HepG2 (cell line): ENCODE data around the gene BCAS1. TPM values are rescaled to one million over a fixed set of nuclear protein-coding genes. Genes with fewer than 3 reads are reported as not detected.

Source experiments
- ATAC-seq: fragments of 200-7000 bp; cut with Tn5 transposase; 3 replicates; pipeline ENCODE4 v1.9.1; 2020; ENCODE audit warnings: mild to moderate bottlenecking, moderate library complexity
- BruUV-seq: library from RNA; stranded (reverse); fragments of 400-500 nt; replicated peaks from 2 replicates; lab custom pipeline; 2021; lab: Mats Ljungman, UMichigan
- CTCF ChIA-PET: fragments of 300-600 bp; formaldehyde crosslinking; extraction: SDS; loops from one replicate; lab custom pipeline; 2021; ENCODE audit warnings: low total read pairs, inconsistent platforms, low intra/inter-chr PET ratio; lab: Yijun Ruan, JAX
- POLR2A ChIA-PET: fragments of 350-600 bp; sonication (Branson Sonifier 250); formaldehyde crosslinking; loops from one replicate; lab custom pipeline; 2020; ENCODE audit warnings: antibody characterized with exemption, inconsistent platforms; lab: Yijun Ruan, JAX
- DNase-seq: peaks from one replicate; pipeline ENCODE4 v3.0.0-alpha.2; 2015; ENCODE audit warnings: low spot score
- FAIRE-seq: peaks from 3 replicates; lab custom pipeline; 2011; peaks lifted over from hg19 to GRCh38; lab: Jason Lieb, UNC
- H2AFZ ChIP-seq: one replicate; pipeline ENCODE4 v1.6.1; 2011; ENCODE audit warnings: low read length, inconsistent platforms
- H3K27ac ChIP-seq: fragments of 300-600 bp; 3 replicates; pipeline ENCODE4 v1.8.0; 2011; ENCODE audit warnings: mixed run types, mild to moderate bottlenecking, mixed read lengths, low read length, inconsistent platforms; ENCODE audit not compliant: insufficient read depth; ENCODE audit errors: extremely low read length
- H3K27me3 ChIP-seq, 2 experiments: fragments of 200-600 bp in 1 of 2; 2 replicates in 1 of 2; 3 replicates in 1 of 2; pipeline versions ENCODE4 v1.6.0 to v1.8.0; 2011; ENCODE audit warnings: low read length in 2 of 2, mild to moderate bottlenecking in 2 of 2, moderate library complexity in 2 of 2, inconsistent platforms in 1 of 2; ENCODE audit not compliant: insufficient read depth in 2 of 2, control insufficient read depth in 1 of 2
- H3K36me3 ChIP-seq, 2 experiments: fragments of 200-600 bp in 1 of 2; replicated peaks in 1 of 2; 2 replicates in 1 of 2; 3 replicates in 1 of 2; pipeline versions ENCODE4 v1.5.1 to v1.8.0; 2011; ENCODE audit warnings: low read length in 2 of 2, inconsistent platforms in 1 of 2; ENCODE audit not compliant: insufficient read depth in 2 of 2, control insufficient read depth in 1 of 2
- H3K4me1 ChIP-seq: 2 replicates; pipeline ENCODE4 v1.5.1; 2012; ENCODE audit warnings: low read length, inconsistent platforms; ENCODE audit not compliant: insufficient read depth
- H3K4me2 ChIP-seq: 2 replicates; pipeline ENCODE4 v1.6.0; 2011; ENCODE audit warnings: low read depth, low read length, inconsistent platforms
- H3K4me3 ChIP-seq, 3 experiments: fragments of 200-600 bp in 1 of 3; sonication (generic), shearing (Covaris generic) in 1 of 3; replicated peaks in 1 of 3; 2 replicates each; pipeline ENCODE4 v1.5.1; 2011 to 2016; ENCODE audit warnings: low read length in 3 of 3, inconsistent platforms in 2 of 3, low read depth in 2 of 3, mild to moderate bottlenecking in 2 of 3, control low read depth in 1 of 3, mixed read lengths in 1 of 3; ENCODE audit not compliant: insufficient read depth in 1 of 3
- H3K79me2 ChIP-seq: one replicate; pipeline ENCODE4 v1.6.1; 2011; ENCODE audit warnings: low read length, inconsistent platforms; ENCODE audit not compliant: insufficient read depth
- H3K9ac ChIP-seq: 2 replicates; pipeline ENCODE4 v1.6.0; 2011; ENCODE audit warnings: mild to moderate bottlenecking, low read depth, low read length, inconsistent platforms; ENCODE audit not compliant: insufficient read depth
- H3K9me3 ChIP-seq: 2 replicates; pipeline ENCODE4 v1.5.1; 2012; ENCODE audit warnings: mild to moderate bottlenecking, low read length
- H4K20me1 ChIP-seq: 2 replicates; pipeline ENCODE4 v1.6.0; 2011; ENCODE audit warnings: inconsistent platforms, mild to moderate bottlenecking, low read length, moderate library complexity; ENCODE audit not compliant: insufficient read depth
- LCORL ChIP-seq, 2 experiments: fragments of 450-650 bp in 1 of 2; sonication (generic) in 1 of 2; formaldehyde crosslinking in 1 of 2; IDR thresholded peaks; 2 replicates each; pipeline versions ENCODE4 v1.5.0 to v1.6.1; 2017 to 2020; ENCODE audit warnings: antibody characterized with exemption in 1 of 2, missing genetic modification reagents in 1 of 2
- MAFF ChIP-seq: IDR thresholded peaks from 2 replicates; pipeline ENCODE4 v1.6.1; 2011; ENCODE audit warnings: low read depth, low read length, improper control_type of control experiment
- MAFK ChIP-seq, 2 experiments: IDR thresholded peaks in 1 of 2; conservative IDR thresholded peaks in 1 of 2; 2 replicates each; pipeline ENCODE4 v1.6.1; 2011; ENCODE audit warnings: improper control_type of control experiment in 2 of 2, low read length in 2 of 2
- MBD4 ChIP-seq: IDR thresholded peaks from 2 replicates; pipeline ENCODE4 v1.6.1; 2012; ENCODE audit warnings: low read length, inconsistent platforms, borderline replicate concordance
- REST ChIP-seq, 2 experiments: IDR thresholded peaks; 2 replicates each; pipeline ENCODE4 v1.6.1; 2011 to 2012; ENCODE audit warnings: low read length in 2 of 2, borderline replicate concordance in 1 of 2, low read depth in 1 of 2, mild to moderate bottlenecking in 1 of 2, moderate library complexity in 1 of 2
- ZBTB8A ChIP-seq: sonication (generic); formaldehyde crosslinking; IDR thresholded peaks from 2 replicates; pipeline ENCODE4 v1.4.0; 2020; ENCODE audit warnings: mild to moderate bottlenecking, low read depth, missing genetic modification reagents, borderline replicate concordance
- ZNF503 ChIP-seq: sonication (generic); formaldehyde crosslinking; IDR thresholded peaks from 2 replicates; pipeline ENCODE4 v1.4.0; 2020; ENCODE audit warnings: missing genetic modification reagents
- ZNF710 ChIP-seq: sonication (generic); formaldehyde crosslinking; IDR thresholded peaks from 2 replicates; pipeline ENCODE4 v1.5.0; 2020; ENCODE audit warnings: mild to moderate bottlenecking, missing genetic modification reagents, borderline replicate concordance
- ZSCAN12 ChIP-seq: sonication (generic); formaldehyde crosslinking; IDR thresholded peaks from 2 replicates; pipeline ENCODE4 v1.9.0; 2021; ENCODE audit warnings: mild to moderate bottlenecking, missing genetic modification reagents
- WGBS: methylation state at CpG from one replicate; pipeline ENCODE4 v1.1.6; 2017; ENCODE audit warnings: low lambda C conversion rate; 5-methylcytosine and 5-hydroxymethylcytosine counted together
- in situ Hi-C: cut with HindIII; loops from 2 replicates; pipeline ENCODE4 v1.10.0; 2017; ENCODE audit warnings: low pct_unique_long_range_greater_than_20kb; ENCODE audit not compliant: extremely low pct_ligation_motif_present
- intact Hi-C: fragments of 100-400 bp; cut with micrococcal nuclease; formaldehyde crosslinking; loops from one replicate; pipeline ENCODE4 v1.10.0; 2022; ENCODE audit not compliant: unreplicated experiment
- polyA plus RNA-seq, 8 experiments: library from polyadenylated mRNA; depleted of rRNA in 3 of 8; stranded (reverse) in 7 of 8; unstranded in 1 of 8; fragments of >200 nt; fragmentation: Illumina TruSeq in 4 of 8; extraction: Trizol in 4 of 8; gene quantifications; 2 replicates each; pipeline versions ENCODE4 v1.2.1 to v1.2.3, GENCODE V29; 2011 to 2016; ENCODE audit warnings: low read depth in 4 of 8, missing spikeins in 1 of 8, mixed read lengths in 1 of 8; ENCODE audit not compliant: insufficient read depth in 1 of 8
- total RNA-seq, 5 experiments: library from RNA; depleted of rRNA; stranded (reverse); fragments of >200 nt; fragmentation: Illumina TruSeq; extraction: Trizol; gene quantifications; 2 replicates each; pipeline ENCODE4 v1.2.3, GENCODE V29; 2016; ENCODE audit warnings: low read depth in 1 of 5

BCAS1 gene
- total and polyA plus RNA-seq, 2 of the 13 experiments (the other 11 are each of a cell fraction or from before 2014, with no cell fraction given) = 0.55 to 0.91 TPM

GRCh38 chr20:53996584-53997486 is 73.6 kb downstream of the BCAS1 start:
- no peak for DNase-seq
- peaks cover 19% of the 10 kb centered on the region for H3K9me3 ChIP-seq
- no peak for ATAC-seq
- POLR2A ChIA-PET = no interaction called here
- no peak overlapping the region for H3K4me3 ChIP-seq
- H3K36me3 ChIP-seq = no peaks in the 10 kb centered on the region
- no peak overlapping the region for H3K4me2 ChIP-seq
- intact Hi-C loops (no loop called here), in situ Hi-C loops (no loop called here)
- CTCF ChIA-PET = no interaction called here
- H4K20me1 ChIP-seq = no peaks in the 10 kb centered on the region
- FAIRE-seq = no peak
- H2AFZ ChIP-seq = no peak overlapping the region
- H3K9ac ChIP-seq = no peak overlapping the region
- no peak overlapping the region for H3K27ac ChIP-seq
- WGBS = 37% methylated on average over 10 of the region's 10 CpGs
- no peaks in the 10 kb centered on the region for H3K27me3 ChIP-seq
- BruUV-seq = no TSS peak
- H3K79me2 ChIP-seq = no peaks in the 10 kb centered on the region
- H3K4me1 ChIP-seq = no peaks in the 10 kb centered on the region
- TF ChIP-seq ZNF710 (CRISPR knock-in tag) (no peak), REST (IDR thresholded peaks at IDR 0.05; ENCODE audit: borderline replicate concordance in 1 of 2, low read depth in 1 of 2, low read length in 2 of 2) (peak in 1 of 2 experiments; percentile 62; a peak in 1 of 4 replicates), MAFK (conservative IDR thresholded peaks at IDR 0.05 in 1 of 2, IDR thresholded peaks at IDR 0.05 in 1 of 2; ENCODE audit: low read length in 2 of 2) (peak; percentile 99 to 100), LCORL (IDR thresholded peaks at IDR 0.05) (no peak), LCORL (CRISPR knock-in tag; IDR thresholded peaks at IDR 0.05) (no peak), ZBTB8A (CRISPR knock-in tag) (no peak), MAFF (peak; percentile 100), ZNF503 (CRISPR knock-in tag) (no peak), ZSCAN12 (CRISPR knock-in tag) (no peak), MBD4 (no peak)
